Bladder microvascular endothelial cell (primary cell): Measurements from ENCODE around the gene RBM10. TPM values are rescaled to one million over a fixed set of nuclear protein-coding genes. Genes with fewer than 3 reads are reported as not detected.

Experiments
- total RNA-seq: library from RNA; depleted of rRNA; stranded (reverse); fragments of >200 nt; gene quantifications from 2 replicates; pipeline ENCODE4 v1.2.3, GENCODE V29; 2014

RBM10 gene, protein sequence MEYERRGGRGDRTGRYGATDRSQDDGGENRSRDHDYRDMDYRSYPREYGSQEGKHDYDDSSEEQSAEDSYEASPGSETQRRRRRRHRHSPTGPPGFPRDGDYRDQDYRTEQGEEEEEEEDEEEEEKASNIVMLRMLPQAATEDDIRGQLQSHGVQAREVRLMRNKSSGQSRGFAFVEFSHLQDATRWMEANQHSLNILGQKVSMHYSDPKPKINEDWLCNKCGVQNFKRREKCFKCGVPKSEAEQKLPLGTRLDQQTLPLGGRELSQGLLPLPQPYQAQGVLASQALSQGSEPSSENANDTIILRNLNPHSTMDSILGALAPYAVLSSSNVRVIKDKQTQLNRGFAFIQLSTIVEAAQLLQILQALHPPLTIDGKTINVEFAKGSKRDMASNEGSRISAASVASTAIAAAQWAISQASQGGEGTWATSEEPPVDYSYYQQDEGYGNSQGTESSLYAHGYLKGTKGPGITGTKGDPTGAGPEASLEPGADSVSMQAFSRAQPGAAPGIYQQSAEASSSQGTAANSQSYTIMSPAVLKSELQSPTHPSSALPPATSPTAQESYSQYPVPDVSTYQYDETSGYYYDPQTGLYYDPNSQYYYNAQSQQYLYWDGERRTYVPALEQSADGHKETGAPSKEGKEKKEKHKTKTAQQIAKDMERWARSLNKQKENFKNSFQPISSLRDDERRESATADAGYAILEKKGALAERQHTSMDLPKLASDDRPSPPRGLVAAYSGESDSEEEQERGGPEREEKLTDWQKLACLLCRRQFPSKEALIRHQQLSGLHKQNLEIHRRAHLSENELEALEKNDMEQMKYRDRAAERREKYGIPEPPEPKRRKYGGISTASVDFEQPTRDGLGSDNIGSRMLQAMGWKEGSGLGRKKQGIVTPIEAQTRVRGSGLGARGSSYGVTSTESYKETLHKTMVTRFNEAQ
- total RNA-seq = 51.5 and 64.1 TPM in 2 replicates

DNA sequence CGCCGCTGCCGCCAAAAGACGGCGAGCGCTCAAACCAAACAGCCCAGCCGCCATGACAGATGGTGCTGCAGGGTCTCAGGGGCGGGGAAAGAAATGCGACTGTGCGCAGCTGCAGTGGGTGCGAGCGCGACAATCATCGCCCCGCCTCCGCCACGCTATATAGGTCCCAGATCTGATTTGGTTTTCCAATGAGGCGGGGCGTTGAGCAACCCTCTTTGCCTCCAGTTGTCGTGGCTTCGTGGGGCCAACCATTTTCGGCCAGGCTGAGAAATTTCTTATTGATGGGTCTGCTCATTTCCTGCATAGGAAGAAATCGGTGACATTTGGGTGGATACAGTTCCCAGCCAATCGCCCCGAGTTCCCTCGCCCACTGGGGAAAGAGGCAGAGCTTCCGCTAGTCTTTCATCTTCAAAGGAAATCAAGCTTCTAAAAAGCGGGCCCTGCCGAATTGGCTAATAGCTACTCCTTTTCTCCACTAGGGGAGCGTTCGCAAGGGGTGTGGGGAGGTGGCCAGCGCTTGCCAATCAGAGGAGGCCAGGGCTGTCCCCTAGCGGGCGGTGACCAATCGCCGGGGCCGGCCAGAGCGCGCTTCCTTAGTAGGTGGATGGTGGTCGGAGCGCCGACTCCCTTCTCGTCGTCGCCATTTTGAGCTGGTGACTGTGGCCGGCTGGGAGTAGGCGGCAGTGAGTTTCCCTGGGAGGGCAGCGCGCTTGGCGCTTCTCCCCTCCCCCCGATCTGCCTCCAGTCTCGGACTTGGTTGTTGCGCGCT is at the start of gene RBM10, which contains the start of gene NDUFB11:
RBM10 (plus strand) TSS at position 596 of the 769 bp plus-strand sequence. CDS start 2,261 bp downstream, outside the sequence.
NDUFB11 (minus strand) TSS at position 77 of the 769 bp plus-strand sequence; CDS start at position 54, 23 bp downstream.

DNA sequence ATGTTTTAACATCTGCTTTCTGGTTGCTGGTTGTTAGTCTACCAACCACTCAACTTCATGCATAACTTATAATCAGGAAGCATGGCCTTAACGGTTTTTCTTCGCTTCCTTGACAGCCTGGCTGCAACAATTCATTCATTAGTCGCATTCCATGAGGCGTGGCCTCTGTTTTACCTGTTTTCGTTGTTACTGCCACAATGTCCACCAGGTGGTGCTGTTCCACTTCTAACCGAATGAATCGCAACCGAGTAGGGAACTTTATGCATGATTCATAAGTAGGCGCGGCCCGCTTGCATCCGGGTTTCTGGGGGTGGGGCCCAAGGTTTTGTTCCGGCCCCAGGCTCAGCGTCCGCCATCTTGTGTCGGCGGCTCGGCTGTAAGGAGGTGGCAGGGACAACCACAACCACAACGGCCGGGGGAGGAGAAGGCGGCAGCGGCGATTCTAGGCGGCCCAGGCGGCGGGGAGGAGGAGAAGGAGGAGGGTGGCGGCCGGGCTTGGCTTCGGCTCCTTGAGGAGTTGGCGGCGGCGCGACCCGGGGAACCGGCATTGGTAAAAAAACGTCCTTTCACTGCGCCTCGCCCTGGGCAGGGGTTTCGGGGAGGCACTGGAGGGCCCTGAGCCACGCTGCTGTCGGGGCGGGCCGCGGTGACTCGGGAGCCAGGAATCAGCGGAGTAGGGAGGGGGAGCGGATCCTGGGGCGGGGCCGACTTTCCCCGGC is 48.6 kb downstream of the RBM10 start, which contains the start of gene UBA1:
UBA1 (plus strand) TSS at position 355 of the 719 bp plus-strand sequence. CDS start 4,974 bp downstream, outside the sequence.

DNA sequence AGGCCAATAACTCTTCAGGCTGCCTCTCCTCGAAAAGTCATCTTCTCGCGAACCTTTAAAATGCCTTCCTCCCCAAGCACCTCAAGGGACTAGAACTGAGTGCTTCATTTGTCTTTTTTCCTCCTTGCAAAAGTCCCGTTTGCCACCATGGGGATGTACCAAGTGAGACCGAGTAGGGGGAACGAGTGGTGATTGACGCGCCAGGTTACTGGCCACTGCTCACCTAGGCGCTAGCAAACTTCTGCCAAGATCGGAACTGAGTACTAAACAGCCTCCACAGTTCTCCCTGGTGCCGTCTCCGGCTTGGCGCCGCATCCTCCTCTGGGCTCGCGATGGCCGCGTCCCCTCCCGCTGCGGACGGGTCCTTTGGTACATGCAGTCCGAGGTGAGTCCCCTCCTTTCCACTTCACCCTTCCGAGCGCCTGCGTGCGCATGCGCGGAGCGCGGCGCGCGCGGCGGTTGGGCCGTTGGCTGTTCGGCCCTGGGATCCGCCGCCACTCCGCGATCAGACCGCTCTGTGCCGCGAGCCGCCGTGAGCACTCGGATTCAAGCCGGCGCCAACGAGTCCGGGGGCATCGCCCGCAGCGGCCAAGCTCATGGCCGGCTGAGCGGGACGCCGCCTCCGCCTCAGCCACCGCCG is 73.4 kb downstream of the RBM10 start, which contains the start of gene CDK16:
CDK16 (plus strand) TSS at position 402 of the 640 bp plus-strand sequence. CDS start 4,877 bp downstream, outside the sequence.

DNA sequence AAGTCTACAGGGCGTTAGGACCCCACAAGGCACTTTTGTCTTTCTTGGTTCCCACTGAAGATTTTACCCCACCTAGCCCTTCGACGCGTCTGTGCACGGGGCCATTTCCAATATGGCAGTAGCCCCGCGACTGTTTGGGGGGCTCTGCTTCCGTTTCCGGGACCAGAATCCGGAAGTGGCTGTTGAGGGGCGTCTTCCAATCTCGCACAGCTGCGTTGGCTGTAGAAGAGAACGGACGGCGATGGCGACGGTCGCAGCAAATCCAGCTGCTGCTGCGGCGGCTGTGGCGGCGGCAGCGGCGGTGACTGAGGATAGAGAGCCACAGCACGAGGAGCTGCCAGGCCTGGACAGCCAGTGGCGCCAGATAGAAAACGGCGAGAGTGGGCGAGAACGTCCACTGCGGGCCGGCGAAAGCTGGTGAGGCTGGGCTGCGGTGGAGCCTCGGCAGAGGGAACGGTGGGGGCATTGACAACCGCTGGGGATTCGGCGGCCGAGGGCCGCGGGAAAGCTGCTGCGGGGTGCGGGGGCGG is 87.8 kb downstream of the RBM10 start, which contains the start of gene USP11:
USP11 (plus strand) TSS at position 207 of the 530 bp plus-strand sequence; CDS start at position 242, 35 bp downstream.

Other genes with a start within 250 kb of the RBM10 start
- 6.8 and 13.5 TPM in 2 replicates for gene JADE3, start 232.8 kb upstream of the RBM10 start, total RNA-seq
- gene RGN, start 66.8 kb upstream of the RBM10 start, total RNA-seq = under 0.01 and 0.57 TPM in 2 replicates
- gene NDUFB11, start 519 bp upstream of the RBM10 start, total RNA-seq = 51.6 and 66.5 TPM in 2 replicates
- 92.1 and 138 TPM in 2 replicates for gene UBA1, start 48.6 kb downstream of the RBM10 start, total RNA-seq
- gene CDK16, start 73.5 kb downstream of the RBM10 start, total RNA-seq = 38.7 and 85.8 TPM in 2 replicates
- gene USP11, start 87.8 kb downstream of the RBM10 start, total RNA-seq = 20.9 and 54.1 TPM in 2 replicates
- gene ZNF157, start 225.4 kb downstream of the RBM10 start, total RNA-seq = 0.06 TPM in 1 of 2 replicates, not detected in the other